ENCODE results near the gene FBXL17. TPM values are rescaled to one million over a fixed set of nuclear protein-coding genes. Genes with fewer than 3 reads are reported as not detected.

The FBXL17 gene
- total RNA-seq, 2 experiments from 2014 or later: 9.2 to 10.0 TPM

DNA sequence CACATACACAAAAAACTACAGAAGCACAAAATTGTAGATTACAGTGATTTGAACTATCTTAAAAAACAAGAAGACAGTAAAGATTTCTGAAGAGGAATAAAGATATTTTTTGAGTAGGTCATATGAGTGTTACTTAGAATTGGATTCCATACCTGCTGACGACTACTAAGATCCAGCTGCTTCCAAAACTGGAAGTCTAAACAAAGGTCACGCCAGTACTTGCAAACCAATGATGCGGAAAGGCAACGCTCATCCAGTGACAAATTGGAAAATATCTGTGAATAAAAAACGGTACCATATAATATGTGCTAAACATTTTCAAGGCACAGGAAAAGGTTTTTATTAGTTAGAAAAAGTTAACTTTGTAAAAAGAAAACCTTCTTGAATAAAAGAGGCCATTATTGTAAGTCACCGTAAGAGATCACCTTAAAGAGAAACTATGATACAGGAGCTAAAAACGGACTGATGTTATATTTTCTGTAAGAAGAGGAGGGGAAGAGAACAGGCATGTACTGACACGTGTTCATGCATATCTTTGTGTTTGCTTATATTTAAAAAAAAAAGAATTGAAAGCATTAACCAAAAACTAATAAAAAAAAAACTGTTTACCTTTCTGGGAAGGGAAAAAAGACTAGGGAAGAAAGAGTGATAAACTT is 14.1 kb downstream of the FBXL17 start:
- CTCF ChIA-PET: no interaction called here

DNA sequence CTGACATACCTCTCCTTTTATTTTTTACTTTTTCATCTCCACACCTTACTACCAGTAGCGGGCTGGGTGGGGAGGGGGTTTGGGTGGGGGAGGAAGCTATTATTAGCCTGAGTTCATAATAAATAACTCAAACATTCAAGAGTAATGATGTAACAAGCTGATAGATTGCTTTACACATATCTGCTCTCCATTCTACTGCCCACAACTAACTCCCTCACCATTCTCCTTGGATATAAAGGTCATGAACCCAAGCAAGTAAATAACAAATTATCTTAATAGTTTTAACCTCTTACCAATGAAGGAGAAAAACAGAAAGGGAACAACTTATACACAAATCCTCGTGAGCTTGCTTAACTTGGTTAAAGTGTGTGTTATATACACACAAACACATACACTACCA is 15.4 kb downstream of the FBXL17 start:
- Mint-ChIP-seq H3K4me3 (no peak overlapping the region), H3K27me3 (no peaks in the 10 kb centered on the region), H3K4me1 (no peaks in the 10 kb centered on the region), H3K9me3 (no peaks in the 10 kb centered on the region), H3K27ac (no peak overlapping the region), H3K36me3 (ENCODE audit: low read depth) (peaks cover 7% of the 10 kb centered on the region)
- ChIA-PET POLR2A (no interaction called here), CTCF (no interaction called here)
- no peak for DNase-seq

More for the DNA sequence above, 14.1 kb downstream of the FBXL17 start:
- no peak for DNase-seq
- H3K4me1 Mint-ChIP-seq: no peaks in the 10 kb centered on the region
- H3K27ac Mint-ChIP-seq: no peak overlapping the region
- H3K9me3 Mint-ChIP-seq: peaks cover 3% of the 10 kb centered on the region
- no peak overlapping the region for H3K4me3 Mint-ChIP-seq
- POLR2A ChIA-PET: interaction anchor here (0.7 kb wide), 1 partner anchor 15 kb away, joined by 5 read pairs; no protein-coding TSS in a partner anchor
- peaks cover 9% of the 10 kb centered on the region for H3K36me3 Mint-ChIP-seq (ENCODE audit: low read depth)
- no peaks in the 10 kb centered on the region for H3K27me3 Mint-ChIP-seq

DNA sequence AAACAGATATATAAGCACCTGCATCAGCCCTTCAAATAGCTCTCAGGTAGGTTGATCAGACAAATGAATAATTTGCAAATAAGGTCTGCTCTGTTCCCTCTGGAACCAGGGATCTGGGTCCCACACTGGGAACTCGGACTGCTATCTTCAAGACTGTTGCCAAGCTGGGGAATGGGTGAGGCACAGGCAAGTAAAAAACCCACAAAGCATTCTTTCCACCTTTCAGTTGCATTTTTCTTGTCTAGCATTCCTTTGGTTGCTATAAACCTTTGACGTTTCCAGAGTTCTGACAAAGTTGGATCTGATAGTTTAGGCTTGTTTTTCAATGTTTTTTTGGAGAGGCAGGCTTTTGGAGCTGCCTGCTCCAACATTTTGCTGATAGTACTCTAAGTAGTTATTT is 20.1 kb downstream of the FBXL17 start:
- DNase-seq: no peak
- CTCF ChIA-PET: no interaction called here
- H3K4me3 Mint-ChIP-seq: no peak overlapping the region
- peaks cover 6% of the 10 kb centered on the region for H3K36me3 Mint-ChIP-seq (ENCODE audit: low read depth)
- POLR2A ChIA-PET: interaction anchor here (1.5 kb wide), 1 partner anchor 21 kb away, joined by 8 read pairs; the partner anchor contains the start of gene FBXL17
- H3K4me1 Mint-ChIP-seq: no peaks in the 10 kb centered on the region
- H3K27ac Mint-ChIP-seq: no peak overlapping the region
- H3K9me3 Mint-ChIP-seq: no peaks in the 10 kb centered on the region
- no peaks in the 10 kb centered on the region for H3K27me3 Mint-ChIP-seq

DNA sequence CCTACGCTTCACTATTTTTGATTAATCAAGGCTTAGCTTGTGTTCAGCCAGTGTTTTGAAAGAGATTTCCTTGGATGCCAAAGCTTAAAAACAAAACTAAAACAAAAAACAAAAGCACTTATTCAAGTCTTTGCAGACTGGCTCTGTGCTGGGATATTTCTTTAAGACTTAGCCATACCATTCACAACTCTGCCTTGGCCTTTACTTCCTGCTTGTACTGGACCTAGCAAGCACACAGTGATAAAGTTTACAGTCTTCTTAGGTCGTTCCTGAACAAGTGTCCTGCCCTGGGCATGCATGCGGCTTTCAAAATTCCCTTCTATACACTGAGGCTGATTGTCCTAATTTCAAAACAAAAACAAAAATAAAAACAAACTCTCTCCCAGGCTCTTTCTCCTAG is 20.7 kb downstream of the FBXL17 start:
- peaks cover 6% of the 10 kb centered on the region for H3K36me3 Mint-ChIP-seq (ENCODE audit: low read depth)
- DNase-seq: no peak
- ChIA-PET CTCF (no interaction called here), POLR2A (interaction anchor here (1.5 kb wide), 1 partner anchor 21 kb away, joined by 8 read pairs; the partner anchor contains the start of gene FBXL17)
- no peaks in the 10 kb centered on the region for H3K4me1 Mint-ChIP-seq
- H3K27ac Mint-ChIP-seq: no peak overlapping the region
- H3K27me3 Mint-ChIP-seq: no peaks in the 10 kb centered on the region
- H3K9me3 Mint-ChIP-seq: no peaks in the 10 kb centered on the region
- no peak overlapping the region for H3K4me3 Mint-ChIP-seq

DNA sequence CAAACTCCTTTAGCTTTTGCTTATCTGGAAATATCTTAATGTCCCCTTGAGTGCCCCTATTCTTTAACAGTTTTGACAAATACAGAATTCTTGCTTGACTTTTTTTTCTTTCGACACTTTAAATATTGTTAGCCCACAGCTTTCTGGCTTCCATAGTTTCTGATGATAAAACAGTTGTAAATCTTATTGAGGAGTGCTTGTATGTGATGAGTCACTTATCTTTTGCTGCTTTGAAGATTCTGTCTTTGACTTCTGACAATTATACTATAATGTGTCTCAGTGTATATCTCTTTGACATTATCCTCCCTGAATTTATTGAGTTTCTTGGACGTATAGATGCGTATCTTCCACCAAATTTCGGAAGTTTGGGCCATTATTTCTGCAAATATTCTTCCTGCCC is 21.6 kb downstream of the FBXL17 start:
- Mint-ChIP-seq H3K36me3 (ENCODE audit: low read depth) (peaks cover 6% of the 10 kb centered on the region), H3K4me1 (no peaks in the 10 kb centered on the region), H3K27ac (no peak overlapping the region), H3K4me3 (no peak overlapping the region), H3K27me3 (no peaks in the 10 kb centered on the region), H3K9me3 (no peaks in the 10 kb centered on the region)
- no peak for DNase-seq
- ChIA-PET CTCF (interaction anchor here (0.9 to 2.4 kb wide), 2 partner anchors 14 to 20 kb away, joined by 3 to 5 read pairs; no protein-coding TSS in a partner anchor), POLR2A (no interaction called here)

DNA sequence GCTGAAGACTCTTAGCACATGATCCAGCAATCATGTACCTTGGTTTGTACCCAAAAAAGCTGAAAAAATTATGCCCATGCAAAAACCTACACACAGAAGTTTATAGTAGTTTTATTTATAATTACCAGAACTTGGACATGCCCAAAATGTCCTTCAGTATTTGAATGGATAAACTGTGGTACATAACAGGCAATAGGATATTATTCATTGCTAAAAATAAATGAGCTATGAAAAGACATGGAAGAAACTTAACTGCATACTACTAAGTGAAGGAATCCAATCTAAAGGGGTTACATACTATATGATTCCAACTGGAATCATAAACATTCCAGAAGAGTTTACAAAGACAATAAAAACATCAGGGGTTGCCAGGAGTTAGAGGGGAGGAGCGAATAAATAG is 25.6 kb downstream of the FBXL17 start:
- Mint-ChIP-seq H3K27ac (no peak overlapping the region), H3K27me3 (no peaks in the 10 kb centered on the region), H3K36me3 (ENCODE audit: low read depth) (peaks cover 6% of the 10 kb centered on the region), H3K9me3 (no peaks in the 10 kb centered on the region), H3K4me3 (no peak overlapping the region), H3K4me1 (no peaks in the 10 kb centered on the region)
- ChIA-PET CTCF (no interaction called here), POLR2A (no interaction called here)
- DNase-seq: no peak

DNA sequence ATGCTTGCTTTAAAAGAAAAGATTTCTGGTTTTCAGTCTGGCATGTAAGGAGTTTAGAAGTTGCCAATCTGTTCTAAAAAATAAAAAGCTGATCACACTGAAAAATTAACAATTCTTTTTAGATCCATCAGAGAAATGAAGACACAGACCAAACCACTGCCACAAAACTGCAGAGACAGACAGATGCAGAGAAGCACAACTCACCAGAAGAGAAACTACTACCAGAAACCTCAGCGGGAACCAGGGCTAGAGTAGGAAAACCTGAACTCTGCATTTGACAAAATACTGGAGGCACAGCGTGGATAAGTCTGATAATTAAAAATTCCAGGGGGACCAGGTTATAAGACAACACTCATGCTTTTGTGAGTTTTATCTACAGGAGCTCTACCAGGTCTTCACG is 28.8 kb downstream of the FBXL17 start:
- DNase-seq: no peak
- H3K4me3 Mint-ChIP-seq: no peak overlapping the region
- POLR2A ChIA-PET: no interaction called here
- H3K36me3 Mint-ChIP-seq (ENCODE audit: low read depth): no peaks in the 10 kb centered on the region
- no peaks in the 10 kb centered on the region for H3K9me3 Mint-ChIP-seq
- no peaks in the 10 kb centered on the region for H3K27me3 Mint-ChIP-seq
- H3K4me1 Mint-ChIP-seq: no peaks in the 10 kb centered on the region
- CTCF ChIA-PET: no interaction called here
- H3K27ac Mint-ChIP-seq: no peak overlapping the region

DNA sequence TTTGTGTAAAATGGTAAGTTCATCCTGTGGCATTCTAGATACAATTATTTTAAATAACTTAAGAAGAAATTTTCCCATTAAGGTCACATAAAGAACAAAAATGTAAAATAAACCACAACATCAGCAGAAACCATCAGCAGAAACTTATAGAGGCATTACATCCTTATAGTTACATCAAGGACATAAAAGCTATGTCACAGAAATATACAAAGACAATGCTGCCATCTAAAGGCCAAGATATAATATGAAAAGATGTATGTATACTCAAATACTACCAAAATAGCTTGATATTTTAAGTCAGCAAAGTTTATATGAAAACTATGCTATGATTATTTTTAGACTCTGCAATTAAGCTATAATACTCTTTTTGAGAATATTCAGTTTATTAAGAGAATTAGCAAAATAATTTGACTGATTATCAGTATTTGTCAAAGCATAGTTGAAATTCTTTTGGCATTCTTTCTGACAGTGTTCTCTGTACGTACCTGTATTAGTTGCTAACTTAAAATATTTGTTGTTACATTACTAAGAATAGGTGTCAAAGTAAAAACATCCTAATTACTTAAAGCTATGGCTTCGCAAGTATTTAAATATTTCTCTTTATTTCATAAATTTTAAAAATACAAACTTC is 36.2 kb downstream of the FBXL17 start:
- Mint-ChIP-seq H3K36me3 (ENCODE audit: low read depth) (peaks cover 3% of the 10 kb centered on the region), H3K27ac (no peak overlapping the region), H3K4me1 (no peaks in the 10 kb centered on the region), H3K9me3 (no peaks in the 10 kb centered on the region), H3K4me3 (no peak overlapping the region), H3K27me3 (no peaks in the 10 kb centered on the region)
- CTCF ChIA-PET: interaction anchor here (0.7 to 1.9 kb wide), 6 partner anchors 13 to 773 kb away, joined by 3 to 34 read pairs (median 4); no protein-coding TSS in a partner anchor
- no peak for DNase-seq
- POLR2A ChIA-PET: interaction anchor here (1.1 kb wide), 1 partner anchor 37 kb away, joined by 5 read pairs; no protein-coding TSS in a partner anchor

DNA sequence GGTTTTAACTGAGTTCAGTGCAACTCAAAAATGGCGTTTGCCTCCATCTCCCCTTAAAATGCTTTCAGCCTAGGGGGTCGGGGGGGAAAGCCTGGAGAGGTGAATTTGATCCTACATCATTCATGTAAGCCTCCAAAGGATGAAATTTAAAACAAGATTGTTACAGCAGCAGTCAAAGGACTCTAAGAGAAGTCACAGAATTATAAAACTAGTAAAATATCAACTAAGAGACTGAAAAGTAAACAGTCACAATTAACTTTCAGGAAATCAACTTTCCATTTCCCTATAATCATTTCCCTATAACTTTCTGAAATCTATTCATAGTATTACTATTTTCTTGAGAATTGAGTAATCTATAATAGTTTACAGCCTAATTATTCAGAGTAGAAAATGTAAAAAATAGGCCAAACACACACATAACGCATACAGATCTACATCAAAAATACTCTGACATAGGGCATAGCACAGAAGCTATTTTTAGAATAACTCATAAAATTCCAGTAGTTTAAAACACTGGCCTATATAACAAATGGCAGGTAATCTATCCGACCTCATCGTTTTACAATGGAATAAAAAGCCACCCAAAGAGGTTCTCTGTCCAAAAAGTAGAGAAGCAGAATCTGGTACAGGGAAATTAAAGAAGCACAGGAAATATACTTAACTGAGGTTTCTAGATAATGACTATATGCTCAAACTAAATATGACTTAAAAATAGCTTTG is 37.6 kb downstream of the FBXL17 start:
- POLR2A ChIA-PET: no interaction called here
- no peak overlapping the region for H3K4me3 Mint-ChIP-seq
- no peaks in the 10 kb centered on the region for H3K27me3 Mint-ChIP-seq
- no peak overlapping the region for H3K27ac Mint-ChIP-seq
- no peak for DNase-seq
- CTCF ChIA-PET: interaction anchor here (1.5 to 1.9 kb wide), 2 partner anchors 84 to 772 kb away, joined by 4 to 34 read pairs; no protein-coding TSS in a partner anchor
- no peaks in the 10 kb centered on the region for H3K4me1 Mint-ChIP-seq
- peaks cover 3% of the 10 kb centered on the region for H3K36me3 Mint-ChIP-seq (ENCODE audit: low read depth)
- no peaks in the 10 kb centered on the region for H3K9me3 Mint-ChIP-seq

DNA sequence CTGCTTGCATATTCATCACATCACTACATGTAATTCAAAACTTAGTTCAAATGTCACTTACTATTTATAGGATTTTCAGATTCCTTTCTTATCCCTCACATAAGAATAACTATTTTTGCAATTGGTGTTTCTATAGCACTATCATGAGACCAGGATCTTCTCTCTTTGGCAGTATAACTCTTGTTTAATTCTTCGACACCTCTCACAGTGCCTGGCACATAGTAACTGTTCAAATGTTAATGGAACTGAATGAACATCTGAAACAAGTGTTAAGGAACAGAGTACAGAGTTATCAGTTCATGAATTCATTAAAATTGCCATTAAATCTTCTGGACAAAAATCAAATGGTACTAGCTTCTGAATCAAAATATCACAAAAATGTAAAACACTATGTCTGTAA is 40.0 kb downstream of the FBXL17 start:
- H3K27ac Mint-ChIP-seq: no peak overlapping the region
- no peaks in the 10 kb centered on the region for H3K27me3 Mint-ChIP-seq
- H3K36me3 Mint-ChIP-seq (ENCODE audit: low read depth): no peaks in the 10 kb centered on the region
- no peaks in the 10 kb centered on the region for H3K9me3 Mint-ChIP-seq
- no peak for DNase-seq
- no peak overlapping the region for H3K4me3 Mint-ChIP-seq
- H3K4me1 Mint-ChIP-seq: no peaks in the 10 kb centered on the region
- CTCF ChIA-PET: interaction anchor here (1.6 kb wide), 1 partner anchor 82 kb away, joined by 6 read pairs; no protein-coding TSS in a partner anchor
- POLR2A ChIA-PET: no interaction called here

DNA sequence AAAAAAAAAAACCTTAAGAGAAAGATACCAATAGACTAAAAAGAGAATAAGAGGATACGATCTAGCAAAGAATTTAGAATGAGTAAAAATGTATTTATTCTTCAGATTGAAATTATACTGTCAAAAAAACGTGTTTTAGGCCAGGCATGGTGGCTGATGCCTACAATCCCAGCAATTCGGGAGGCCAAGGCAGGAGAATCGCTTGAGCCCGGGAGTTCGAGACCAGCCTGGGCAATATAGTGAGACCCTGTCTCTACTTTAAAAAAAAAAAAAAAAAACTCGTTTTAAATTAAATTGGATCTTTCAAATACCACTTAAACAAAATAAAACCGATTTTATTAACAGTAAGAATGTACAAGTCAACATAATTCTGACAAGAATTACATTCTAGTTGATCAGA is 41.8 kb downstream of the FBXL17 start:
- no peak for DNase-seq

DNA sequence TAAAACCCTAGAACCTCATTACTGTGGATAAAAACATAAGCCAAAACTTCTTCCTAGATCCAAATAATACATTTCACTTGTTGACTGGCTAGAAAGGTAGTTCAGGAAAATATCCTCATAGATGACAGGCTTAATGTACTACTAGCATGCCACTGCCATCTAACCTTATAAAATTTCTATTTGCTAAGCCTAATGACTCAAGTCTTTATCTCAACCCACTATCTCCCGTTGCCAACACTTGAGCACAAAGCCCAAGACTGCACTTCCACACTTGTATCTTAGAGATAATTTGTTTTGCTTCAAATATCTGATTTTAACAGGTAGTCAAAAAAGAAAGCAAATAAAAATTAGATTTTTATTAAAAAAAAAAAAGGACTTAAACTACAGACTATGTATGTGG is 42.7 kb downstream of the FBXL17 start:
- Mint-ChIP-seq H3K36me3 (ENCODE audit: low read depth) (no peaks in the 10 kb centered on the region), H3K9me3 (no peaks in the 10 kb centered on the region), H3K4me3 (no peak overlapping the region), H3K27me3 (no peaks in the 10 kb centered on the region), H3K27ac (no peak overlapping the region), H3K4me1 (no peaks in the 10 kb centered on the region)
- no peak for DNase-seq
- CTCF ChIA-PET: no interaction called here
- POLR2A ChIA-PET: no interaction called here

More for the DNA sequence above, 41.8 kb downstream of the FBXL17 start:
- H3K27me3 Mint-ChIP-seq: no peaks in the 10 kb centered on the region
- no peaks in the 10 kb centered on the region for H3K36me3 Mint-ChIP-seq (ENCODE audit: low read depth)
- H3K4me1 Mint-ChIP-seq: no peaks in the 10 kb centered on the region
- H3K27ac Mint-ChIP-seq: no peak overlapping the region
- no peaks in the 10 kb centered on the region for H3K9me3 Mint-ChIP-seq
- no peak overlapping the region for H3K4me3 Mint-ChIP-seq
- ChIA-PET CTCF (no interaction called here), POLR2A (no interaction called here)

DNA sequence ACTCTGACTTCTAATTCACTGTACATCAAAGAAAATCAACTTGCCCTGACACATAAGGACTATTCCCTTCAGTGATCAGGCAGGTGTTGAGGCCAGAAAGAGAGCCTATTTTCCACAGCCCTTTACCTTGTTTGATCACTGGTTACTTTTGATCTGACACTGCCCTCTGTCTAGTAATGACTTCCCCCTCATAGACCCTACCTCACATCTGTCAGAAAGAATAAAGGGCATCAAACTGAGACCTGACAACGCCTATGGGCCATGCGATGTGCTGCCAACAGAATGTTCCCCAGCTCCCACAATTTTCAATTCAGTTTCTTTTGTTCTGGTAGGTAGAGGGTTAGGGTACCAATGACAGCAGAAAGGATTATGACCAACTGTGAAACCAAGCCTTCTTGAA is 47.7 kb downstream of the FBXL17 start:
- no peaks in the 10 kb centered on the region for H3K27me3 Mint-ChIP-seq
- H3K9me3 Mint-ChIP-seq: no peaks in the 10 kb centered on the region
- no peak overlapping the region for H3K27ac Mint-ChIP-seq
- no peaks in the 10 kb centered on the region for H3K4me1 Mint-ChIP-seq
- ChIA-PET CTCF (no interaction called here), POLR2A (no interaction called here)
- DNase-seq: no peak
- H3K36me3 Mint-ChIP-seq (ENCODE audit: low read depth): no peaks in the 10 kb centered on the region
- H3K4me3 Mint-ChIP-seq: no peak overlapping the region

Measured in activated CD4-positive, alpha-beta memory T cell treated with anti-CD3 and anti-CD28 coated beads, Interleukin-2, amount 10 ng/mL, durations not matched to agents 7 days and 5 days (primary cell).